Measurements from ENCODE around the gene KRT40.

DNA sequence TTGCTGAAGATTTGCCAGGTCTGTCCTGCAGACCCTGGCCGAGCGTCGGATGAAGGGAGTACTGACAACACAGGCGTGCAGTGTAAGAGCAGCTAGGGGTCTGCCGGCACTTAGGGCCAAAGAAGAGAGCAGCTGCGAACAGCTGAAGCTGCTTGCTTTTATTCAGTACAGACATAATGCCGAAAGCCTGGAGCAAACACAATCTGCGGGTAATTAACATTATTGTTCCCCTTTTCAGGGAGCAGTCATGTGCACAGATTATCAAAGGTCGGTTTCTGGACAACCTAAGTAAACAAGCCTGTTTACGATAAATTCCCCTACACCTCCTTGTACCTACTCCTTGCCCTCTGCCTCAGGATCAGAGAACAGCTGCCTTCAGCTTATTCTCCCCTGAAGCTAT, 34.7 kb downstream of the KRT40 start:
- TF ChIP-seq CTCF (IDR thresholded peaks at IDR 0.05; ENCODE audit: extremely low read depth in 1 of 2, insufficient read depth in 1 of 2, low read depth in 1 of 2, low read length in 2 of 2) (no peak), POLR2A (IDR thresholded peaks at IDR 0.05; ENCODE audit: low read depth, low read length) (no peak), MYC (IDR thresholded peaks at IDR 0.05; ENCODE audit: low read depth, low read length) (no peak), EZH2 (IDR thresholded peaks at IDR 0.05; ENCODE audit: borderline replicate concordance, low read depth, low read length, severe bottlenecking) (no peak), POLR2AphosphoS5 (IDR thresholded peaks at IDR 0.05; ENCODE audit: insufficient read depth, low read depth, low read length) (no peak), FOS (IDR thresholded peaks at IDR 0.05; ENCODE audit: borderline replicate concordance, insufficient read depth, low read length) (no peak), JUN (IDR thresholded peaks at IDR 0.05; ENCODE audit: borderline replicate concordance, insufficient read depth, insufficient read length, low read depth) (no peak), GATA2 (IDR thresholded peaks at IDR 0.05; ENCODE audit: insufficient read depth, insufficient read length, low read depth, low read length) (no peak)
- TF ChIP-seq, protein P1, sequence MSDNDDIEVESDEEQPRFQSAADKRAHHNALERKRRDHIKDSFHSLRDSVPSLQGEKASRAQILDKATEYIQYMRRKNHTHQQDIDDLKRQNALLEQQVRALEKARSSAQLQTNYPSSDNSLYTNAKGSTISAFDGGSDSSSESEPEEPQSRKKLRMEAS (IDR thresholded peaks at IDR 0.05; ENCODE audit: insufficient read depth, insufficient read length) = no peak
